HG02943 (cell line): ENCODE results near the gene SUSD6.
"Not testable (repeated sequence)": the region's sequence is repeated elsewhere in the genome, so short reads cannot be mapped to it uniquely, and the experiment has no call there.

Experiments used
- ATAC-seq: cut with Tn5 transposase; IDR thresholded peaks from one replicate; pipeline ENCODE4 v1.9.1; 2021; ENCODE audit warnings: mild to moderate bottlenecking, low read depth, moderate library complexity; ENCODE audit not compliant: unreplicated experiment

SUSD6 gene

DNA sequence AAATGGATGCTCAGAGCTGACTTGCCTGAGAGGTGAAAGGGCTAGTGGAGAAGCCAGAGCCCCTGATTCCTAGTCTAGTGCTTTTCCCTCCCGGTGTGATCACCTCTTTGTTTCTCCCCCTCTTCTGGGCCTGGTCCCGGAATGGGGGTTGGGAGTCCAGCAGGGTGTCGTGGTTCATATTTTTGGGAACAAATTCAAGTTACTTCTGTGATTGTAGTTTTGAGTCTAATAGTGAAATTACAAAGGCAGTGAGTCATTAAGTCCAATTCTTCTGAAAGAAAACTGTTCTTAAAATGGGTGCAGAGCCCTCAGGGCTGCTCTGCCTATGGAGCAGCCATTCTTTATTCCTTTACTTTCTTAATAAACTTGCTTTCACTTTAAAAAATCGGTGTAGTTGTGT, 7.6 kb downstream of the SUSD6 start:
- ATAC-seq = no peak

DNA sequence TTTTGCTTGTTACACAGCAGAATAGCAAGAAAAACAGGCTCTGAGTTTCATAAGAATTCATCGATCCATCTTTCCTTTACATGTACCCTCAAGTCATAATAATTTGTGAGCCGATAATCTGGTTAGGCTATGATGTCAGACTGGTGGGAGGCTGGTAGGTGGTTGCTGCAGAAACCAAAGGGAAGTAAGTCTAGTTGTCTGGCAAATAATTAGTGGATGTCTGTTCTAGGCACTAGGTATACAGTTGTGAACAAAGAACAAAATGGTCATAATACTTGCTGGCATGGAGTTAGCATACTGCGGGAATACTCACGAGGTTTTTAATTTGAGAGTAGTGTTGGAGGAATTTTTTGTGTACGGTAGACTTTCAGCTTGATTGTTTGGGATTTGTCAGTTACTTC, 8.8 kb downstream of the SUSD6 start:
- no peak for ATAC-seq

DNA sequence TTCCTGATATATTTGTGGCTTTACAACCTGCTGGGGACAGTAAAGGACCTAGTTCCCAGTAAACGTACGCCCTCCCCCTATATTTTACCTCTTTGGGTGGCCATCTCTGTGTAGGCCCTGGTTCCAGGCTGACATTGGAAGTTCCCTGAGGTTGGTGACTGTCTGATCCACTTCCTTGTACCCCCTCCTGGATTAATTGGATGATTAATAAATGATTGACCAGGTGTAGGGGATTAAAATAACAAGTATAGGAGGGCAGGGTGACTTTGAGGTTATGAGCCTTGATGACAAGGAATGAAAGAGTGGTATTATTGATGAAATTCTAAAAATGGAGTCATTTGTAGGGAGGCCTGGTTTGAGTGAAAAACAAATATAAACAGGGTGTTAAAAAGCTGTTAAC, 9.6 kb downstream of the SUSD6 start:
- no peak for ATAC-seq

DNA sequence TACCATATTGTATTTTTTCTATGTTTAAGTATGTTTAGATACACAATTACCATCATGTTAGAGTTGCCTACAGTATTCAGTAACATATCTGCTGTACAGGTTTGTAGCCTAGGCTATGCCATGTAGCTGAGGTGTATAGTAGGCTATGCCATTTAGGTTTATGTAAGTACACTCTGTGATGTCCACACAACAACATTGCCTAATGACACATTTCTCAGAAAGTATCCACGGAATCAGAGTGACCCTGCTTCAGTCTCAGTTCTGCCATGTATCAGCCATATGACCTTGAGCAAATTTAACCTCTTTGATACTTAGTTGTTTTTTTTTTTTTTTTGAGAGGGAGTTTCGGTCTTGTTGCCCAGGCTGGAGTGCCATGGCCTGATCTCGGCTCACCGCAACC, 12.7 kb downstream of the SUSD6 start:
- ATAC-seq = no peak

DNA sequence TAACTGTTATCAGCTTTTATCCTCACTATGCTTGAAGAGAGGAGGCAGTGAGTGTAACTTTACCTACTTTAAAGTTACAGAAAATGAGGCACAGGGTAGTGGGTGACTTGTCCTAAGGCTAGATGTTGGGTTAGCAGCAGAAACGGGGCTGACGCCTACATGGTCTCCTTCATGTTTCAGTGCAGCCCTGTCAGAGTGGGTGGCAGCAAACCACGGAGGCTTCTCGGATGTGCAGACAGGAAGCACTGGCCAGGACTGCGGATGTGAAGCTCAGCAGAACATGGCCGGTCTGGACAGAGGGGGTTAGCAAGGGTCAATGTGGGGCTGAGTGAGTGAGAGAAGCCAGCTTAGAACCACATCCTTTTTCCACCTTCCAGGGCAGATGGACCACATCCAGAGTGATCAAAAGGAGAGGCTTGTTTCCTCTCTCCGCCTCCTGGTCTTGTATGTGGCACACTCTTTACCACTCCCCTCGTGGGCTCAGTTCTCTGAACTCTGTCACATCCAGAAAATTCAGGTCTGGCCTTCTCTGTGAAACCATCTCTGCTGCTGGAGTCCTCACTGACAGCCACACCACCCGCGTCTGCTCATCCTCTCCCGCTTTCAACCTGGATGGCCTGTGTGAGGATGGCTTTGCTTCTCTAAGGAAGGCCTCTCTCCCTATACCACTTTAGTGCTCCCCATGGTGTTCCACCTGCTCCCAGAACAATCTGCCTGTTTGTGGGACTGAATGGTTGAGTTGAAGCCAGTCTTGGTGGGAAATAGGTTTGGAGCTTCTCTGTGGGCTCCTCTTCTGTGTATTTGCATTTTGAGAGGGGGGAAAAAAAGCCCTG, 14.1 kb downstream of the SUSD6 start:
- peak; percentile 78 for ATAC-seq

DNA sequence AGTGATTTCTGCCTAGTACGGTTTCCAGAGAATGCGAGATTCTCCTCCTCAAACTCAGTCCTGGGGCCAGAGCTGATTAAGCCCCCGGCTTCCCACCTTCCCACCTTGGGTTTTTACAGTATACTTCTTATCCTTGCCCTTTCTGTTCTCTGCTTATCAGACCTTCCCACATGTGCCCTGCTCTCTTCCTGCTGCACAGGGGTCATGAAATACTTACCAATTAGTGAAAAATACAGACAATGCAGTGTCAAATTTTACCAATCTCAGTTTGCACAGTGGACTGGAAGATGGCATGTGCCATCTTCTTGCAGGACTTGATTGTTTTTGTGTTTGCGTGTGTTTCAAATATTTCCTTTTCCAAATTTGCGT, 14.7 kb downstream of the SUSD6 start:
- no peak for ATAC-seq

DNA sequence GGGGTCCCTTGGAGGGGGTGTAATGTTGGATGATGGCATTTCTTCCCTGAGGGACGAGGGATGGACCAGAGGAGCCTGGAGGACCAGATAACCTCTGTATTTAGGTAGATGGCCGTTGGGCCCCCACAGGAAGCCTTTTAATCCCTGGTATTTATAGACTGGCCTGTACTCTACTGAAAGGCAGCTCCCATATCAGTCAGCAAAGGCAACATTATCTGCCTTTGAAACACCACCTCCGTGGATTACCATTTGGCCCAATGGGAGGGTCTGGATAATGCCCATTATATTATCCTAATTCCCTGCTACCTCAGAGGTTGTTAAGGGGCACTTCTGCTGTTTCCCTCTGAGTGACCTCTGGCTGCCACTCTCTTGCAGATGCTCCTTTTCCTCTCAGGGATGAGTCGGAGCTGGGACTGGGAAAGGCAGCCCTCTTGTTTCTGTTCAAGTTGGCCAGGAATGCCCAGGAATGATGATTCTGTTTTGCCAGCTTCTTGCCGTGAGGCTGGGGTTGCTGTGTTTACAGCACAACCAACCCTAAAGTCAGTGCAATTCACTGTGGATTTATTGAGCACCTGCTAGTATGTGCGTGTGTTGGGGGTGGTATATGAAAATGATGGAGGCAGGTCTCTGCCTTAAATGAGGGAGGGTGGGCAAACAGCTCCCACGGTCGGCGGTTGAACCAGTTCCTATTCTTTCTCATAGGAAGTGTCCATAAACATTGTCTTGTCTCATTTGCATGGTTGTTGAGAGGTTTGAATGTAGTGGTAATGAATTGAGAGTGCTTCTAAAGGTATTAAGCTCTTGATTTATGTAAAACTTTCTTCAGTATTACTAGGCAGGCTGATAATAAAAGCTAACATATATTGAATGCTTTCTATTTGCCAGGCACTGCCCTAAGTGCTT, 18.1 kb downstream of the SUSD6 start:
- no peak for ATAC-seq

DNA sequence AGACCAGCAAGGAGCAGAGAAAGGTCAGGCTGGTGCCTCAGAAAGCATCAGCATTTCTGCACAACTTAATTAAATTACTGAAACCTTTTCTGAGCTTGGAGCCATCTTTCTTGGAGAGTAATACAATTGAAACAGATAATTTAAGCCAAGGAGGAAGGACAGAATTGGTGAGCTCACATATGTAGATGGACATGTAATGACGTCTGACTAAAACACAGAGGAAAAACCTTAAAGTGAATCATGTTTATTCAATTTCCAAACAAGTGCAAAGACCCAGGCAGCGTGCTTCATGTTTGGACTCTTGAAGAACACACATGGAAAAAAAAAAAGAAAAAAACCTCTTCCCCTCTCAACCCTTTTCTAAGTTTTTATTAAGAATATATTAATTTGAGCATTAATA, 19.0 kb downstream of the SUSD6 start:
- no peak for ATAC-seq

DNA sequence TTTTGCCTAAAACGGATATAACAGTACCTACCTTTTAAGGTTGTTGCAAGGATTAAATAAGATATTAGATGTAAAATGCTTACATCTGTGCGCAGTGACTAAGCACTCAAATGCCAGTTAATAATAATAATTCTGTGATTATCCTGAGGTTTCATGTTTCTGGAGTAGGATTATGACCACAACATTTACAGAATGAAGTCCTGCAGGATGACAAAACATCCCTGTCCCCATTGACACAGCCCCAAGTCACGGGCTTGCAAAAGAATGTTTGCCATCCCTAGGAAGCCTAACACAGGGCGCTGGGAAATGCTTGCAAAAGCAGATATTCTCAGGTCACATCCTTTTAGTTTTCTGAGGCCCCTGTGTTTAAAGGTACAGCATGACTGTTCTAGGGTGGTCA, 20.1 kb downstream of the SUSD6 start:
- ATAC-seq = no peak

DNA sequence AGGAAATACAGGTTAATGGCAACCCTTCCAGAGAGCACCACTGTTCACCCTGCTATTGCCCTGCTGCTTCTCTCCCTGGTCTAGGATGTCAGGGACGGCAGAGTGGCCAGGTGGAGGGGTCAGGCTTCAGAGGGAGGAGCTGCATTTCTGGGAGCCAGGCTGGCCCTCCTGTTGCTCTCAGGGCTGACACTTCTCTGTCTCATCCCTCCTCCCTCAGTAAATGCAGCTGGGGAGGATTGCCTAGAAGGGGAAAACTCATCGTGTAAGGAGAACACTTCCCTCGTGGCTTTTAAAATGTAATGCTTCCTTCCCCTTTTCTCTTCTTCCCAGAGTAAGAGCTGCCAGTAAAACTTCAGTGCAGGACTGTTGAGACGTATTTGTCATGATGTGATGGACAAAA, 20.8 kb downstream of the SUSD6 start:
- no peak for ATAC-seq

DNA sequence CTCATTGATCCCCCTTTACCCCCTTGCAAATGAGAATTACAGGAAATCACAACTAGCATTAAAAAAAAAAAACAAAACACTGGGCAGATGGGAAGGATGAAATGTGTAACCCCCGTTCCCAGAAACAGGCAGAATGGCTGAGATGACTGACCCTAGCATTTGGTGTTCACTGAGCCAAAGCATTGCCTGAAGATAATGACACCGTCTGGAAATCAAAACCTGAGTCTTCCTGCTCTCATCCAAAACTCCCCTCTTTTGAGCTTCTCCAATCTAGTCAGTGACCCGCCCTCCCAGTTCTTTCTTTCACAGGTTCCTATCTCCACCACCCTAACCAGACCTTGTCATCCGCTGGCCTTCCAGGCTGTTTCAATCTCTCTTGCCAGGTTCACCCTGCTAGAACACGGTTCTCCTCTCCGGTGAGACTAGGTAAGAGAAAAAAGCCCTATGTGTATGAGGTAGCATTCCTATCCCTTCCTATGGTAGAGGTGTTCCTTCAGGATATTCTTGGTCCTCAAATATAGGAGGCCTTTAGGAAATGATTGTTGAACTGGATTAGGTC, 21.3 kb downstream of the SUSD6 start:
- ATAC-seq = no peak

DNA sequence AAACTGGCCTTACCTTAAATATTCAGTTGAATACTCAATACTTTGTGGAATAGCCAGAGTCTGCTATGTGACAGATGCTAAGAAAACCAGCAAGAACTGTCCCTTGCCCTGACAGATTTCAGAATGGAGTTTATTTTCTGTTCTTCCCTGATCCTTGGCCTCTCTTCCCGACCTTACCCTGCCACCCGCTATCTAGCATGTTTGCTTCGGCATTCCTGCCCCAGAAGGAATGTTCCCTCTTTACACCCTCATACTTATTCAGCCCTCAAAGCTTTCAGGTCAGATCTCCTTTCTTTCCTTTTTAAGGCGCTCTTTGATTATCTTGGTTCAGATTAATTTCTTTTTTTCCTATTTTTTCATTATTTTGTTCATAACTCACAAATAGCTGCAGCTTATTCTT, 21.8 kb downstream of the SUSD6 start:
- ATAC-seq = no peak

DNA sequence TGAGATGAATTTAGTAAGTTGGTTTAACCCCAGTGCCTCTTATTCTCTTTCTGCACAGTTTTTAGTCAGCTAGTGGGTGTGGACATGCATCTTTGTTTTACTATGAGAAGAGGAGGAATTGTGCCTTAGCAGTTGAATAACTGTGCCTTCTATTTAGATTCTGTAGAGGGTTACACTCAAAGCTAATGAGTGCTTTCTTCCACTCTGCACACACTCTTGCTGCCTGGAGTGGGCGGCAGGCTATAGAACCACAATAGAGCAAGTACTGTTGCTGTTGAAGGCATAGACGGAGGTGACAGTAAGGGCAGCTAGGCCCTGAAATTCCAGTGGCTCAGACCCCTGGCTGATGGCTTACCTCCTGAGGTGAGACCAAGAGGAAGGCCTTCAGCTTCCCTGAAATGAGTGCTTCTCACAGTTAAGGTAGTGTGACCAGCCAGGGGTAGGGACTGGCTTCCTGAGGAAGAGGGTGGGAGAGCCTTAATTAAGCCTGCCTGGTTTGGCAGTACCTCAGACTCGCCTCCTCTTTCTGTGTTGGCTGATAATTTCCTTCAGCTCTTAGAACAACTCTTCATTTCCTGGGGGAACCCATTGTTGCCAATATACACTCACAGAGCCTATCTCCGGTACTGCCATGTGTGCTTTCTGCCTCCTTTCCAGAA, 24.7 kb downstream of the SUSD6 start:
- ATAC-seq = no peak

DNA sequence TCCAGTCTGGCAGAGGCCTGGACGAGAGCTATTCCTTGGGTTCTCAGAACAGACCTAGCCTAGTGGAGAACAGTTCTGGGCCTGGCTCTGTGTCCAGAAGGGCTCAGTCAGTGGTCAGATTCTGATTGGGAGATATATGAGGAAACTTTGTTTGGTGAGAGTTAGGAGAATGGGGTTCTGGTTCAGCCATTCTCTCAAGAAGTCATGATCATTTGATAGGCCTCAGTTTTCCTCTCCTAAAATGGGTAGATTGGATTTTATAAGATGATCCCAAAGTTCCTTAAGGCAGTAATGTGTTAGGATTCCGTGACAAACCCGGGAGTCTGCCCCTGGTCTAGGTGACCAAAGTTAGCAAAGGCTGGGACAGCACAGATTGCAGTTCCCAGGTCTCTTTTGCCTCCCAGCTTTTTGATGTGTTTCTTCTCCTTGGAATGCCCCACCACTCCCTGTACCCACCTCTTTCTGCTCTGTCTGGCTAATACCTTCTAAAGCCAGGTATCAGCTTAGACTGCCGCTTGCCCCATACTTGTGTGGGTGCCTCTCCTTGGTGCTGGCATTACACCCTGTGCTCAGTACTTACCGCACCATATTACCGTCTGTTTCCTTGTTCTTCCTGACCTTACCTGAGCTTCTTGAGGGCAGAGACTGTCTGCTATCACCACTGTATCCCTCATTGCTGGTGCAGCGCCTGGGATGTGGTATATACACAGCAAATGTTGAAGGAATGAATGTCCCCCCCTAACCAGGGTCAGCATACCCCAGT, 25.5 kb downstream of the SUSD6 start:
- no peak for ATAC-seq

DNA sequence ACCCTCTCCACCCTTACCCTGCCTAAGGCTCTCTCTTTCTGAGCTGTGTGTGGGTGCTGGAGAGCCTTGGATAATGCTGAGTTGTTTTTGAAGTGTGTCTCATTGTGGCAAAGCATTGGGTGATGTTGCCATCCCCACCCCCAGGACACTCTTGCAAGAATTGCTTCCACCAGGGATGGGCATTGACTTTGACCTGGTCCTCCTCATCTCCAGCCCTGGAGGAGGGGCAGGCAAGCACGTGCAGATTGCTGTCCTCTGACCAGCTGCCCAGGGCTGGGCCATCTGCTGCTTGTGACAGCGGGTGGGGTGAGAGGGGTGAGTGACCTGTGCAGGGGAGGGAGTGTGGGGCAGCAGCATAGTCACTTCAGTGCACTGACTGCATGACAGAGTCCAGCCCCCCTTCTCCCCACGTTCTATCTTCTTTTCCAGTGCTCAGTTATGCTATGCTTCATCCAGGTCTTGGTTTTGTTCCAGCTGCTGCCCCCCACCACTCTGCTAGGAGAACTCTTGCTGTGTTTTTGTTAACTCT, 26.2 kb downstream of the SUSD6 start:
- ATAC-seq = peak; percentile 30

DNA sequence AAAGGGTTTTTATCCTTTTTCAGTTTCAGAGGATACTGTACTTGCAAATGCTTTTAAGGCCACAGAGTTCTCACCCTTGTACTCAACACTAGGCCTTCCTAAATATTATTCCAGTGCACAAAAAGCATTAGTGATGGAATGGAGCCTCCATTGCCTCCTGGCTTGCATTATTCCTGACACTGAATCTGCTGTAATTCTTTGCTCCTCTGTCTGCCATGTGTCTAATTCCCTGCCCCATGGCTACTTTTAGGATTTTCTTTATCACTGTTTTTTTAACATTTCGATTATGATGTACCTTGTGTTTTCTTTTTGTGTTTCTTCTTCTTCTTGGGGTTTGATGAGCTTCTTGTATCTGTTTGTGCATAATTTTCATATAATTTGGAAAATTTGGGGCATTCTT, 29.5 kb downstream of the SUSD6 start:
- no peak for ATAC-seq

DNA sequence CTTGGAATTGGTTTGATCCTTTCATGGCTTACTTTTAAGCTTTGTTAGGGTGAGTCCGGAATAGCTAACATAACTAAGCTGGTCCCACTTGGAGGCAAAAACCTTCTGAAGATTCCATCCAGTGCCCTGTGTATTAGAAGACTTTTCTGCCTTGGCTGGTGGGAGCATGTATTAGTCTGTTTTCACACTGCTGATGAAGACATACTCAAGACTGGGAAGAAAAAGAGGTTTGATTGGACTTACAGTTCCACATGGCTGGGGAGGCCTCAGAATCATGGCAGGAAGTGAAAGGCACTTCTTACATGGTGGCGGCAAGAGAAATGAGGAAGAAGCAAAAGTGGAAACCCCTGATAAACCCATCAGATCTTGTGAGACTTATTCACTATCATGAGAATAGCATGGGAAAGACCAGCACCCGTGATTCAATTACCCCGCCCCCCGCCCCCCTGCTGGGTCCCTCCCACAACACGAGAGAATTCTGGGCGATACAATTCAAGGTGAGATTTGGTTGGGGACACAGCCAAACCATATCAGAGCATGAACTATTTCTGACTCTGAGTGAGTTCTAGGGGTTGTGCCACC, 30.9 kb downstream of the SUSD6 start:
- ATAC-seq = not testable (repeated sequence)

DNA sequence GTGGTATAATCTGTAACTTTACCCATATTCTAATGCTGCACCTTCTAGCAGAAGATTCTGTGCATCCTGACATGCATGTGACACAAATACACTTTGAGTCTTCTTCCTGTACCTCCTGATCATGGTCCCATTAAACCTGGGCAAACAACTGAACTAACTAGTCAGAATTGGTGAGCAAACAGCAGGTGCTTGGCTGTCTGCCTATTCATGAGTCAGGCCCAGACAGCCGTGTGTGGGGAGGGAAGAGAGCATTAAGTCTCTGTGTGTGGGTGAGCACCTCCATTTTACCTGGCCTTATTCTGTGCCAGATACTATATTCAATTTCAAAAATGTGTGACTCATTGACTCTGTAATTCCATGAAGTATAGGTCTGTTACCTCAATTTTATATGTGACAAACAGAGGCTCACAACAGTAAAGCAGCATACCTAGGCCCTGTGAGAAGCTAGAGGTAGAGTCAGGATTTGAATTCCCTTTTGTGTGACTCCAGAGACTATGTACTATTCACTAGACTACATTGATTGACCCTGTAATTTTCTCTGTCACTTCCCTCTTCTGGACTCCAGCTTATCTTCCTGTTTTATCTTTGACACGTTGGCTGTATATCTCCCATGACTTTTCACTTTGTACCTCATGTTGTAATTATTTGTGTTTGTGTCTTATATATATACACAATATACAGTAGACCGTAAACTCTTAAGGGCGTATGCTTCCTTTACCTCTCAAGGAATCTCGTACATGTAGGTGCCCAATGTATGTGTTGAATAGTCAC, 32.2 kb downstream of the SUSD6 start:
- ATAC-seq = no peak

DNA sequence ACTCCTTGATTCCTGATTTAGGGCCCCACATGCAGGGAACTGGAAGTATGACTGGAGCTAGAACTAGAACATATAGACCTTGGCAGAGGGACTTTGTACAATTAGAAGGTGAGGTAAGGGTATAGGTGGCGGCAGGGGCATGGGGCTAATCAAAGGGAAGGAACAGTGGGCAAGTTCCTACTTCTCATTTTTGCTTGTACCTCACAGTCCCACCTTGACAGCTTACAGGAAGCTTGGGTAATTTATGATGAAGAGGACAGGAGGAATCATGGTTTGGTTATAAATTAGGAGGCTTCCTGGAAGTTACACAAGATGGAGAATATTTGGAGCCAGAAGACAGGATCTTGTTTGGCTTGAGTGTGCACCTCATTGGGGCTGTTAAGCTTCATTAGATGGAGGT, 33.4 kb downstream of the SUSD6 start:
- ATAC-seq = no peak
